GM12801 (cell line): ENCODE results near the gene PRICKLE2.

Source experiments
- CTCF ChIP-seq: IDR thresholded peaks from one replicate; pipeline ENCODE4 v1.5.1; 2011; ENCODE audit warnings: control low read depth; ENCODE audit not compliant: insufficient read length; ENCODE audit errors: extremely low read depth

Gene PRICKLE2

GRCh38 chr3:64148955-64149653, 76.2 kb downstream of the PRICKLE2 start:
- no peak for TF ChIP-seq CTCF

- no peak for TF ChIP-seq CTCF
Measured at GRCh38 chr3:64147211-64147610, 78.1 kb downstream of the PRICKLE2 start.

GRCh38 chr3:64145438-64145837, 79.8 kb downstream of the PRICKLE2 start:
- TF ChIP-seq CTCF, result no peak

- no peak for TF ChIP-seq CTCF
Measured at GRCh38 chr3:64144241-64144900, 80.9 kb downstream of the PRICKLE2 start.

GRCh38 chr3:64143409-64144130, 81.7 kb downstream of the PRICKLE2 start:
- TF ChIP-seq CTCF, result no peak

GRCh38 chr3:64141476-64141875, 83.8 kb downstream of the PRICKLE2 start:
- TF ChIP-seq CTCF, result no peak

GRCh38 chr3:64140651-64141050, 84.6 kb downstream of the PRICKLE2 start:
- TF ChIP-seq CTCF, result no peak
